Measurements from ENCODE around the gene LDLR. TPM values are rescaled to one million over a fixed set of nuclear protein-coding genes. Genes with fewer than 3 reads are reported as not detected.
"Not testable (repeated sequence)": the region's sequence is repeated elsewhere in the genome, so short reads cannot be mapped to it uniquely, and the experiment has no call there.

Gene LDLR
- total RNA-seq, 1 donor from 2014 or later: 121 TPM

DNA sequence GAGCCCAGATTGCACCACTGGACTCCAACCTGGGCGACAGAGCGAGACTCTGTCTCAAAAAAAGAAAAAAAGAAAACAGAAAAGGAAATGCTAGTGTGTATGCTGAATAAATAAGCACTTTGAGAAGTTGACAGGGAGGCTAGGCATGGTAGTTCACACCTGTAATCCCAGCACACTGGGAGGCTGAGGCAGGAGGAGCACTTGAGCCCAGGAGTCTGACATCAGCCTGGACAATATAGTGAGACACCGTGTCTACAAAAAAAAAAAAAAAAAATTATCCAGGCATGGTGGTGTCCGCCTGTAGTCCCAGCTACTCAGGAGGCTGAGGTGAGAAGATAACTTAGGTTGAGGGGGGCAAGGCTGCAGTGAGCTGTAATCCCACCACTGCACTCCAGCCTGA lies 19.1 kb upstream of the LDLR start:
- intact Hi-C loops (cut with micrococcal nuclease): no loop called here

DNA sequence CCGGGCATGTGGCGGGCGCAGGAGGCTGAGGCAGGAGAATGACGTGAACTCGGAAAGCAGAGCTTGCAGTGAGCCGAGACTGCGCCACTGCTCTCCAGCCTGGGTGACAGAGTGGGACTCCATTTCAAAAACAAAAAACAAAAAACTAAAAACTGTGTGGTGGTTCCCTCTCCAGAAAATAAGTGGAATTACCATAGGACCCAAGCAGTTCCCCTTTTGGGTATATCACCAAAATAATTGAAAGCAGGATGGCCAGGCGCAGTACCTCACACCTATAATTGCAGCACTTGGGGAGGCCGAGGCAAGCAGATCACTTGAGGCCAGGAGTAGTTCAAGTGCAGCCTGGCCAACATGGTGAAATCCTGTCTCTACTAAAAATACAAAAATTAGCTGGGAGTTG lies 15.7 kb upstream of the LDLR start:
- intact Hi-C loops (cut with micrococcal nuclease): no loop called here

DNA sequence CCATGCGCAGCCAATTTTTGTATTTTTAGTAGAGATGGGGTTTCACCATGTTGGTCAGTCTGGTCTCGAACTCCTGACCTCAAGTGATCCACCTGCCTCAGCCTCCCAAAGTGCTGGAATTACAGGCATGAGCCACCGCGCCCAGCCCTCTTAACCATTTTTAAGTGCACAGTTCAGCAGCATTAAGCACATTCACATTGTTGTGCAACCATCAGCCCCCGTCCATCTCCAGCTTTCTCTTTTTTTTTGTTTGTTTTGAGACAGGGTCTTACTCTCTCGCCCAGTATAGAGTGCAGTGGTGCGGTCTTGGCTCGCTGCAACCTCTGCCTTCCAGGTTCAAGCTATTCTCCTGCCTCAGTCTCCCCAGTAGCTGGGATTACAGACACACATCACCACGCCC lies 12.5 kb upstream of the LDLR start:
- intact Hi-C loops (cut with micrococcal nuclease): not testable (repeated sequence)

DNA sequence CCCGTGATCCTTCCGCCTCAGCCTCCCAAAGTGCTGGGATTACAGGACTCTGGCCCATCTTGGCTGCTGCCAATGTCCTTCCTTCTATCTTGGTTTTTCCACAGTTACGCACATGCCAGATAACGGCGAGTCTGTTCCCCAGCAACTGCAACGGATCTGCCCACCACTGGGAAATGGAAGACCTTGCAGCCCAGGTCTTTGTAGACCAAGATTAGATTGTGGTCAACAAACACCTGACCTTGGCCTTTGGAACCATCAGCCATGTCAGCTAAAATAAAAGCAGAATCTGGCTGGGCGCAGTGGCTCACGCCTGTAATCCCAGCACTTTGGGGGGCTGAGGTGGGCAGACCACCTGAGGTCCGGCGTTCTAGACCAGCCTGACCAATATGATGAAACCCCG lies 10.4 kb upstream of the LDLR start:
- intact Hi-C loops (cut with micrococcal nuclease): no loop called here

DNA sequence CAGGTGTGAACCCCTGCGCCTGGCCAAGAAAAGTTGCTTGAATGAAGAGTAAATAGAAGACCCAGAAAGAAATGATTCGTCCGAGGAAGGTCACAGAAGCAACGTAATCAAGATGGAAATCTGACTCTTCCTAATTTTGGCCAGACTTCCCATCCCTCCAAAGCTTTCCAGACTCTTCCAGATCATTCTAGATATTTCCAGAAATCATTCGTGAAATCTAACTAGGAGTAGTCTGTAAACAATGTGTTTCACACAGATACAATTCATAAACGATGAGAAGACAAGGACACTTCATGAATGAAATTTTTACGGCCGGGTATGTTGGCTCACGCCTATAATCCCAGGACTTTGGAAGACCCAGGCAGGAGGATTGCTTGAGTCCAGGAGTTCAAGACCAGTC lies 9.3 kb upstream of the LDLR start:
- intact Hi-C loops (cut with micrococcal nuclease): loop anchor here (10.0 kb wide), 1 partner anchor 975 kb away; the partner anchor contains the start of genes ANGPTL6 and PPAN

DNA sequence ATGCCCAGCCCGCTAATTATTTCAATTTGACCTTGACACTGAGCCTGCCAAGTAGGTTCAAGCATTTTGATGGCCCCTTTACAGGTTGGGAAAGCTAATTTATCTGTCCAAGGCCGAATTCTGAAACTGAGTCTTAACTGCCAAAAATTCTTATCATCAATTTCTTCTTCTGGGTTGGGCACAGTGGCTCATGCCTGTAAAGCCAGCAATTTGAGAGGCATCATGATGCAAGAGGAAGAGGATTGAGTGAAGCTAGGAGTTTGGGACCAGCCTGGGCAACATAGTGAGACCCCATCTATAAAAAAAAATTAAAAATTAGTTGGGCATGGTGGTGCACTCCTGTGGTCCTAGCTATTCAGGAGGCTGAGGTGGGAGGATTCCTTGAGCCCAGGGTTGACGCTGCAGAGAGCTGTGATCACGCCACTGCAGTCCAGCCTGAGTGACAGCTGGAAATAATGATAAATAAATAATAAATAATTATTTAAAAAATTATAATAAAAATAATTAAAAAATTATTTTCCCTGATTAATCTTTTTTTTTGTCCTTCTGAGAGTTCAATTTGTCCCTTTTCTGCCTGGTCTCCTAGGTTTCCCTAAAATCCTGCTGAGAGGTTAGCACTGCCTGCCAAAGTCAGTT lies 1.3 kb upstream of the LDLR start:
- intact Hi-C loops (cut with micrococcal nuclease): loop anchor here (2.0 to 10.0 kb wide), 3 partner anchors 395 to 983 kb away; partner anchors contain the start of genes ANGPTL6 and PPAN

DNA sequence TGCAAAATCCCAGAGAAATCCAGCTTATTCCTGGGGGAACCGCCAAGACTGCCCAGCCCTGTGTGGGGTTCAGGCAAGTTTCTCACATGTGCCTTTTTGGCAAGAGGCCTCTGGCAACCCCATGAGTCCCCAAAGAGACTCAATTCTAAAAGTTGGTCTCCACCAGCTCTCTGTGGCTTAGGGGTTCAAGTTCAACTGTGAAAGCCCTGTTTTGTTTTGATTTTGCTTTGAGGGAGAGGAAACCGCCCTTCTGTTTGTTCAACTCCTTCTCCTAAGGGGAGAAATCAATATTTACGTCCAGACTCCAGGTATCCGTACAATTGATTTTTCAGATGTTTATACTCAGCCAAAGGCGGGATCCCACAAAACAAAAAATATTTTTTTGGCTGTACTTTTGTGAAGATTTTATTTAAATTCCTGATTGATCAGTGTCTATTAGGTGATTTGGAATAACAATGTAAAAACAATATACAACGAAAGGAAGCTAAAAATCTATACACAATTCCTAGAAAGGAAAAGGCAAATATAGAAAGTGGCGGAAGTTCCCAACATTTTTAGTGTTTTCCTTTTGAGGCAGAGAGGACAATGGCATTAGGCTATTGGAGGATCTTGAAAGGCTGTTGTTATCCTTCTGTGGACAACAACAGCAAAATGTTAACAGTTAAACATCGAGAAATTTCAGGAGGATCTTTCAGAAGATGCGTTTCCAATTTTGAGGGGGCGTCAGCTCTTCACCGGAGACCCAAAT lies 583 bp upstream of the LDLR start:
- intact Hi-C loops (cut with micrococcal nuclease): loop anchor here (1.0 to 10.0 kb wide), 8 partner anchors 52 to 984 kb away; partner anchors contain the start of genes ANGPTL6, CARM1, ODAD3 and PPAN

DNA sequence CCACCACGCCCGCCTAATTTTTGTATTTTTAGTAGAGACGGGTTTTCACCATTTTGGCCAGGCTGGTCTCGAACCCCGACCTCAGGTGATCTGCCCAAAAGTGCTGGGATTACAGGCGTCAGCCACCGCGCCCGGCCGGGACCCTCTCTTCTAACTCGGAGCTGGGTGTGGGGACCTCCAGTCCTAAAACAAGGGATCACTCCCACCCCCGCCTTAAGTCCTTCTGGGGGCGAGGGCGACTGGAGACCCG lies 676 bp downstream of the LDLR start:
- intact Hi-C loops (cut with micrococcal nuclease): loop anchor here (2.0 to 10.0 kb wide), 6 partner anchors 41 to 895 kb away; partner anchors contain the start of genes CDKN2D, DNMT1, ILF3 and KRI1

DNA sequence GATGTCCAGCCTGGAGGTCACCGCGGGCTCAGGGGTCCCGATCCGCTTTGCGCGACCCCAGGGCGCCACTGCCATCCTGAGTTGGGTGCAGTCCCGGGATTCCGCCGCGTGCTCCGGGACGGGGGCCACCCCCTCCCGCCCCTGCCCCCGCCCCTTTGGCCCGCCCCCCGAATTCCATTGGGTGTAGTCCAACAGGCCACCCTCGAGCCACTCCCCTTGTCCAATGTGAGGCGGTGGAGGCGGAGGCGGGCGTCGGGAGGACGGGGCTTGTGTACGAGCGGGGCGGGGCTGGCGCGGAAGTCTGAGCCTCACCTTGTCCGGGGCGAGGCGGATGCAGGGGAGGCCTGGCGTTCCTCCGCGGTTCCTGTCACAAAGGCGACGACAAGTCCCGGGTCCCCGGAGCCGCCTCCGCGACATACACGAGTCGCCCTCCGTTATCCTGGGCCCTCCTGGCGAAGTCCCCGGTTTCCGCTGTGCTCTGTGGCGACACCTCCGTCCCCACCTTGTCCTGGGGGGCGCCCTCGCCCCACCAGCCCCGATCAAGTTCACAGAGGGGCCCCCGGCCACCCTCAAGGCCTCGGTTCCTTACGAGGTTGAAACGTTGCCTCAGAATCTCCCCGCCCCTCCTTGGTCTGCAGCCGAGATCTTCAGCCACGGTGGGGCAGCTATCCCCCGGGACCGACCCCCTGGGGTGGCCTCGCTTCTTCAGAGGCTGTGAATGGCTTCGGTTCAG lies 1.2 kb downstream of the LDLR start:
- intact Hi-C loops (cut with micrococcal nuclease): loop anchor here (2.0 to 10.0 kb wide), 6 partner anchors 42 to 896 kb away; partner anchors contain the start of genes CDKN2D, DNMT1, ILF3 and KRI1

DNA sequence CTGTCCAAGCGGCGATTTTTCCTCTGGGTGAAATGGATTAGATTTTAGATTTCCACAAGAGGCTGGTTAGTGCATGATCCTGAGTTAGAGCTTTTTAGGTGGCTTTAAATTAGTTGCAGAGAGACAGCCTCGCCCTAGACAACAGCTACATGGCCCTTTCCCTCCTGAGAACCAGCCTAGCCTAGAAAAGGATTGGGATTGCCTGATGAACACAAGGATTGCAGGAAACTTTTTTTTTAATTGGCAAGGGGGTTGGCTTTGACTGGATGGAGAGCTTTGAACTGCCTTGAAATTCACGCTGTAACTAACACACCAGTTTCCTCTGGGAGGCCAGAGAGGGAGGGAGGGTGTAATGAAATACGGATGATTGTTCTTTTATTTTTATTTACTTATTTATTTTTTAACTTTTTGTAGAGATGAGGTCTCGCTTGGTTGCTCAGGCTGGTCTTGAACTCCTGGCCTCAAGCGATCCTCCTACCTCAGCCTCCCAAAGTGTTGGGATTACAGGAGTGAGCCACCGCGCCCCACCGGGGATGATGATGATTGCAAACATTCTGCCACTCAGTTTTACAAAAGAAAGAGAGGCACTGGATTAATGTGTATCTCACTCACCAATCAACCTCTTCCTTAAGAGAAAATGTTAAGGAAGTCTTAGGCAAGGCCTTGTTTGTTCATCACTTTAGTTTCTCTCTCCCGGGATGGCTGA lies 1.9 kb downstream of the LDLR start:
- intact Hi-C loops (cut with micrococcal nuclease): loop anchor here (2.0 to 10.0 kb wide), 6 partner anchors 42 to 896 kb away; partner anchors contain the start of genes CDKN2D, DNMT1, ILF3 and KRI1

DNA sequence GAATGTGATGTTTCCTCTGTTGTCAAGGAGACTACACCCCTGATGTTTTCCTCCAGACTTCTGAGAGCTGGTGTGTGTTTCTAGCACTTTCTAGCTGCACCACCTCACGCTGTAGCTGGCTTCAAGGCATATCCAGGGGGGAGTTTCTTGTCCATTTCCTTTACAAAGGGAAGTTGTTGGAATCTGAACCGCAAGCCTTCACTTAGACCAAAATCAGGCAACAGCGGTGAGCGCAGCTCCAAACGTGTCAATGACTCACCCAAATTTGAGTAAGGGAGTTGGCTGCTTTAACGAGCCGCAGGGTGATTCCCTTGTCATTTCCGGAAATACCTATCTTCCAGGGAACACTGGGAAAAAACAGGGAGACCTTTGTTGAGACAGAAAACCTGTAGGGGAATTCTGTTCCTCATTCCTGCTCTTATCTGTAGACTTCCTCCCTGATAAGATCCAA lies 2.5 kb downstream of the LDLR start:
- intact Hi-C loops (cut with micrococcal nuclease): loop anchor here (2.0 to 10.0 kb wide), 6 partner anchors 43 to 897 kb away; partner anchors contain the start of genes CDKN2D, DNMT1, ILF3 and KRI1

DNA sequence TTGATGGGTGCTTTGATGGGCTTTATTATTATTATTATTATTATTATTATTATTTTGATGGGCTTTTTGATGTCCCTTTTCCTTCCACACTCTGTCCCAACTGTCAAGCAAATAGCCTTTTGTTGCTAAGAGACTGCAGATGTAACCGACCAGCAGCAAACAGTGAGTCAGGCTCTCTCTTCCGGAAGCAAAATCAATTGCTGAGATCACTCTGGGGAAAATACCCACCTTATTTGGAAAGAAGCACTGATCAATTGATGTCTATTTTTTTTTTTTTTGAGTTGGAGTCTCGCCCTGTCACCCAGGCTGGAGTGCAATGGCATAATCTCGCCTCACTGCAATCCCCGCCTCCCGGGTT lies 2.9 kb downstream of the LDLR start:
- intact Hi-C loops (cut with micrococcal nuclease): loop anchor here (5.0 to 10.0 kb wide), 3 partner anchors 437 to 897 kb away; partner anchors contain the start of genes CDKN2D, DNMT1, ILF3 and KRI1

DNA sequence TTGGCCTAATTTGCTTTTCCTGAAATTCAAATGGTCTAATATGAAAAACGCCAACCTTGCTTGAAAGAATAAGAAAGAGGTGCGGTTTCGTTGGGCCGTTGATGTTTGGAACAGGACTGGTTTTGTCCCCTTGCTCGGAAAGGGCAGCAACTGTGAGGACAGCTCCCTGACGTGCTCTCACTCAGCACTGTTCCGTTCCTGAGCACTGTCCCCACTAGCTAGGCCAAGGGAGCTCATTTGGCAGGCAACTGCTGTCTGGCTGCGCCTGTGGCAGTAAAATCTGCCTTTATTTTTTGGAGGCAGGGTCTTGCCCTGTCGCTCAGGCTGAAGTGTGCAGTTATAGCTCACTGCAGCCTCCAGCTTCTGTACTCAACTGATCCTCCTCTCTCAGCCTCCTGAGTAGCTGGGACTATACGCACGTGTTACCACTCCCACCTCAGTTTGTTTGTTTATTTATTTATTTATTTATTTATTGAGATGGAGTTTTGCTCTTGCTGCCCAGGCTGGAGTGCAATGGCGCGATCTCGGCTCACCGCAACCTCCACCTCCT lies 4.5 kb downstream of the LDLR start:
- intact Hi-C loops (cut with micrococcal nuclease): loop anchor here (5.0 to 10.0 kb wide), 3 partner anchors 439 to 899 kb away; partner anchors contain the start of genes CDKN2D, DNMT1, ILF3 and KRI1

DNA sequence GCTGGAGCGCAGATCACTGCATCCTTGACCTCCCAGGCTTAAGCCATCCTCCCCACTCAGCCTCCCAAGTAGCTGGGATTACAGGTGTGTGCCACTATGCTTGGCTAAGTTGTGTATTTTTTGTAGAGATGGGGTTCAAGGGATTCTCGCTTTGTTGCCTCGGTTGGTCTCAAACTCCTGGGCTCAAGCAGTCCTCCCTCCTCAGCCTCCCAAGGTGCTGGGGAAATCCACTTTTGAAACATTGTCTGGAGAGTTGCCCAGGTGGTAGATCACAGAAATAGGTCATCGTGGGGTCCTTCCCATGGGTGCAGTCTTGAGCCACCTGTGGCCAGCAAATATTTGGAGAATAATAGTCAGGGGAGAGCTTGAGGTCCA lies 5.2 kb downstream of the LDLR start:
- intact Hi-C loops (cut with micrococcal nuclease): loop anchor here (5.0 to 10.0 kb wide), 3 partner anchors 440 to 900 kb away; partner anchors contain the start of genes CDKN2D, DNMT1, ILF3 and KRI1

DNA sequence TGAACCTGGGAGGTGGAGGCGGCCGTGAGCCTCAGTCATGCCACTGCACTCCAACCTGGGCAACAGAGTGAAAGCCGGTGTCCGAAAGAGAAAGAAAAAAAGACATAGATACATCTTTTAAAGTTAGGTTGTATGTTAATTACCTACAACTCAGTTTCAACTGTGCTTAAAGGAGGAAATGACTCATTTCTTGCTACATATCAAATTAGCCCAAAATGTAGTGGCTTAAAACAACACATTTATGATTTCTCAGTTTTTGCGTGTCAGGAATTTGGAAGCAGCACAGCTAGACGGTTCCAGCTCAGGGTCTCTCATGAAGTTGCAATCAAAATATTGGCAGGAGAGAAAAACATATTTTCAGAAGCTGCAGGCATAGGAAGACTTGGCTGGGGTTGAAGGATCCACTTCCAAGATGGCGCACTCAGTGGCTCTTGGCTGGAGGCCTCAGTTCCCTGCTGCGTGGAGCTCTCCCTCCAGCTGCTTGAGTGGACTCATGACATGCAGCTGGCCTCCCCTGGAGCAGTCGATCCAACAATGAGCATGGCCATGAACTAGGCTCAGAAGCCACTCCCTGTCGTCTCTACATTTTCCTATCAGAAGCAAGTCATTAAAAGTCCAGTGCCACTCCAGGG lies 7.1 kb downstream of the LDLR start:
- intact Hi-C loops (cut with micrococcal nuclease): loop anchor here (1.0 to 10.0 kb wide), 5 partner anchors 41 to 902 kb away; partner anchors contain the start of genes DNMT1, ILF3 and SPC24

DNA sequence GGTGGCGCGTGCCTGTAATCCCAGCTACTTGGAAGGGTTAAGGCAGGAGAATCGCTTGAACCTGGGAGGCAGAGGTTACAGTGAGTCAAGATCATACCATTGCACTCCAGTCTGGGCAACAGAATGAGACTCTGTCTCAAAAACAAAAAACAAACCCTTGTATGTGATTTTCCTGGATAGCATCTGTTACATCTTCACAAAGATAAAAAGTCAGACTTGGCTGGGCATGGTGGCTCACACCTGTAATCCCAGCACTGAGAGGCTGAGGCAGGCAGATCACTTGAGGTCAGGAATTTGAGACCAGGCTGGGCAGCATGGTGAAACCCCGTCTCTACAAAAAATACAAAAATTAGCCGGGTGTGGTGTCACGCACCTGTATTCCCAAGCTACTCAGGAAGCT lies 8.1 kb downstream of the LDLR start:
- intact Hi-C loops (cut with micrococcal nuclease): loop anchor here (5.0 to 10.0 kb wide), 3 partner anchors 40 to 903 kb away; partner anchors contain the start of genes DNMT1 and ILF3

DNA sequence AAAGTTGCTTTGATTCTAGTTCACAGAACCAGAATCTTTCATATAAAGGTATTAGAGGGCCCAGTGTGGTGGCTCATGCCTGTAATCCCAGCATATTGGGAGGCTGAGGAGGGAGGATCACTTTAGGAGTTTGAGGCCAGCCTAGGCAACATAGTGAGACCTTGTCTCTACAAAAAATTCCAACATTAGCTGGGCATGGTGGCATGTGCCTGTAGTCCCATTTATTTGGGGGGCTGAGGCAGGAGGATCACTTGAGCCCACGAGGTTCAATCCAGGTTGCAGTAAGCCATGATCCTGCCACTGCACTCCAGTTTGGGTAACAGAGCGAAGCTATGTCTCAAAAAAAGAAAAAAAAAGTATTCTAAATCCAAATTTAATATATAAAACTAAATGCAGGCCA lies 9.1 kb downstream of the LDLR start:
- intact Hi-C loops (cut with micrococcal nuclease): loop anchor here (5.0 to 10.0 kb wide), 3 partner anchors 39 to 904 kb away; partner anchors contain the start of genes DNMT1 and ILF3

DNA sequence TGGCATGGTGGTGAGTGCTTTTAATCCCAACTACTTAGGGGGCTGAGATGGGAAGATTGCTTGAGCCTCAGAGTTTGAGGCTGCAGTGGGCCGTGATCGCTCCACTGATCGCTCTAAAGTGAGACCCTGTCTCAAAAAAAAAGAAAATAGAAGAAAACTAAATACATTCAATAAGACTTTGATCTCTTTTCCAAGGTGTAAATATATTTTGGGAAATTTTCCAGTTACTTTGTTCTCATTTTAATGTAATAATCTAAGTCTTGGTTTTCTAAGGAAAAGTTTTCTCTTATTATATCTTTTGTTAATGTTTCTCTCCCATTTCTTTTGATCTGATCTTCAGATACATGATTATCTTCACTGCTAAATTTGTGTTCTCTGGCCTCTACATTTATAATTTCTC lies 9.6 kb downstream of the LDLR start:
- intact Hi-C loops (cut with micrococcal nuclease): loop anchor here (5.0 to 10.0 kb wide), 3 partner anchors 38 to 904 kb away; partner anchors contain the start of genes DNMT1 and ILF3

DNA sequence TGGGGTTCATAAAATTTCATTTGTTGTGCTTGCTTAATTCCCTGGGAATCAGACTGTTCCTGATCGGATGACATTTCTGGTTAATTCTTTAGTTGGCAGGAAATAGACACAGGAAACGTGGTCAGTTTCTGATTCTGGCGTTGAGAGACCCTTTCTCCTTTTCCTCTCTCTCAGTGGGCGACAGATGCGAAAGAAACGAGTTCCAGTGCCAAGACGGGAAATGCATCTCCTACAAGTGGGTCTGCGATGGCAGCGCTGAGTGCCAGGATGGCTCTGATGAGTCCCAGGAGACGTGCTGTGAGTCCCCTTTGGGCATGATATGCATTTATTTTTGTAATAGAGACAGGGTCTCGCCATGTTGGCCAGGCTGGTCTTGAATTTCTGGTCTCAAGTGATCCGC lies 10.8 kb downstream of the LDLR start:
- intact Hi-C loops (cut with micrococcal nuclease): no loop called here

DNA sequence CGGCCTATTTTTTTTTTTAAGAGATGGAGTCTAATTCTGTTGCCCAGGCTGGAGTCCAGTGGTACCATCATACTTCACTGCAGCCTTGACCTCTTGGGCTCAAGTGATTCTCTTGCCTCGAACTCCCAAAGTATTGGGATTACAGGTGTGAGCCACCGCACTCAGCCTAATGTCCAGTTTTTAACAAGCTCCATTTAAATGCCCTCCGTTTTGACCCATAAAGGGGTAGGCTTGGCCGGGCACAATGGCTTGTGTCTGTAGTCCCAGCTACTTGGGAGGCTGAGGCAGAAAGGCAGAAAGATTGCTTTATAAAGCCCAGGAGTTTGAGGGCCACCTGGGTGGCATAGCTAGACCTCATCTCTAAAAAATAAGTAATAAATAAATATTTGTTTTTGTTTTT lies 11.8 kb downstream of the LDLR start:
- intact Hi-C loops (cut with micrococcal nuclease): no loop called here

All from T-helper 1 cell treated with Interleukin-12 subunit alpha and Interleukin-12 subunit beta and Interleukin-4 antibody, amounts not matched to agents 30 ng/mL and 1 ng/mL, for 36 hours (primary cell).